ENCODE results near the gene ZNF19.

Gene ZNF19

GRCh38 chr16:71428385-71428784 lies 60.7 kb downstream of the ZNF19 start:
- H3F3A ChIP-seq (ENCODE audit: insufficient read depth, low read length): no peaks in the 10 kb centered on the region
- H3K9me2 ChIP-seq (replicated peaks; ENCODE audit: insufficient read depth, low read length): no peaks in the 10 kb centered on the region
- H3K4me3 ChIP-seq (ENCODE audit: low read length): no peak overlapping the region
- no peak overlapping the region for H3K4me2 ChIP-seq (ENCODE audit: low read depth, low read length)
- H3K9me3 ChIP-seq (replicated peaks; ENCODE audit: insufficient read depth, low read length): no peaks in the 10 kb centered on the region
- peaks cover 73% of the 10 kb centered on the region for H3K27me3 ChIP-seq (replicated peaks; ENCODE audit: insufficient read depth, low read length)
- H3K79me2 ChIP-seq (ENCODE audit: low read length): no peaks in the 10 kb centered on the region
- H2AFZ ChIP-seq (ENCODE audit: low read length): no peak overlapping the region
- no peaks in the 10 kb centered on the region for H3K4me1 ChIP-seq (ENCODE audit: low read length)
- no peak overlapping the region for H3K27ac ChIP-seq (ENCODE audit: low read length)
- no peak overlapping the region for H3K9ac ChIP-seq (ENCODE audit: low read length)
- no peaks in the 10 kb centered on the region for H3K36me3 ChIP-seq (replicated peaks; ENCODE audit: insufficient read depth, low read length)
- H4K20me1 ChIP-seq (ENCODE audit: insufficient read depth, low read length): no peaks in the 10 kb centered on the region
- no peak for DNase-seq
- TF ChIP-seq EZH2 (optimal IDR thresholded peaks at IDR 0.05; ENCODE audit: low read depth, low read length): no peak
- TF ChIP-seq EZH2phosphoT487 (IDR thresholded peaks at IDR 0.05; ENCODE audit: low read length): no peak
- no peak for TF ChIP-seq CTCF (IDR thresholded peaks at IDR 0.05; ENCODE audit: low read length)

GRCh38 chr16:71426880-71427615 lies 62.1 kb downstream of the ZNF19 start:
- no peaks in the 10 kb centered on the region for H3K79me2 ChIP-seq (ENCODE audit: low read length)
- no peaks in the 10 kb centered on the region for H3K9me3 ChIP-seq (replicated peaks; ENCODE audit: insufficient read depth, low read length)
- no peaks in the 10 kb centered on the region for H3K9me2 ChIP-seq (replicated peaks; ENCODE audit: insufficient read depth, low read length)
- H3K9ac ChIP-seq (ENCODE audit: low read length): no peak overlapping the region
- H3F3A ChIP-seq (ENCODE audit: insufficient read depth, low read length): no peaks in the 10 kb centered on the region
- no peak overlapping the region for H3K27ac ChIP-seq (ENCODE audit: low read length)
- no peak overlapping the region for H2AFZ ChIP-seq (ENCODE audit: low read length)
- H3K36me3 ChIP-seq (replicated peaks; ENCODE audit: insufficient read depth, low read length): no peaks in the 10 kb centered on the region
- no peak overlapping the region for H3K4me2 ChIP-seq (ENCODE audit: low read depth, low read length)
- peaks cover 78% of the 10 kb centered on the region for H3K27me3 ChIP-seq (replicated peaks; ENCODE audit: insufficient read depth, low read length)
- TF ChIP-seq EZH2phosphoT487 (IDR thresholded peaks at IDR 0.05; ENCODE audit: low read length): no peak
- TF ChIP-seq CTCF (IDR thresholded peaks at IDR 0.05; ENCODE audit: low read length): no peak
- TF ChIP-seq EZH2 (optimal IDR thresholded peaks at IDR 0.05; ENCODE audit: low read depth, low read length): no peak
- no peak overlapping the region for H3K4me3 ChIP-seq (ENCODE audit: low read length)
- DNase-seq: no peak
- no peaks in the 10 kb centered on the region for H3K4me1 ChIP-seq (ENCODE audit: low read length)
- H4K20me1 ChIP-seq (ENCODE audit: insufficient read depth, low read length): no peaks in the 10 kb centered on the region

- H3K79me2 ChIP-seq (ENCODE audit: low read length): no peaks in the 10 kb centered on the region
- TF ChIP-seq CTCF (IDR thresholded peaks at IDR 0.05; ENCODE audit: low read length) (no peak), EZH2 (optimal IDR thresholded peaks at IDR 0.05; ENCODE audit: low read depth, low read length) (no peak), EZH2phosphoT487 (IDR thresholded peaks at IDR 0.05; ENCODE audit: low read length) (no peak)
- H3K27me3 ChIP-seq (replicated peaks; ENCODE audit: insufficient read depth, low read length): peaks cover 74% of the 10 kb centered on the region
- H3K9me2 ChIP-seq (replicated peaks; ENCODE audit: insufficient read depth, low read length): no peaks in the 10 kb centered on the region
- H3K27ac ChIP-seq (ENCODE audit: low read length): no peak overlapping the region
- H3K9me3 ChIP-seq (replicated peaks; ENCODE audit: insufficient read depth, low read length): no peaks in the 10 kb centered on the region
- no peak for DNase-seq
- H3K36me3 ChIP-seq (replicated peaks; ENCODE audit: insufficient read depth, low read length): no peaks in the 10 kb centered on the region
- H3K4me1 ChIP-seq (ENCODE audit: low read length): no peaks in the 10 kb centered on the region
- no peaks in the 10 kb centered on the region for H4K20me1 ChIP-seq (ENCODE audit: insufficient read depth, low read length)
- H3F3A ChIP-seq (ENCODE audit: insufficient read depth, low read length): no peaks in the 10 kb centered on the region
- H3K4me3 ChIP-seq (ENCODE audit: low read length): no peak overlapping the region
- no peak overlapping the region for H3K4me2 ChIP-seq (ENCODE audit: low read depth, low read length)
- H3K9ac ChIP-seq (ENCODE audit: low read length): no peak overlapping the region
- H2AFZ ChIP-seq (ENCODE audit: low read length): no peak overlapping the region
Measured at GRCh38 chr16:71426069-71426879, 62.9 kb downstream of the ZNF19 start.
